Activated CD8-positive, alpha-beta memory T cell treated with anti-CD3 and anti-CD28 coated beads for 24 hours (primary cell): ENCODE data around the gene UNC13D.
"Not testable (repeated sequence)": the region's sequence is repeated elsewhere in the genome, so short reads cannot be mapped to it uniquely, and the experiment has no call there.

ENCODE experiments used
- DNase-seq: peaks from one replicate; pipeline ENCODE4 v3.0.0-alpha.2; 2020

UNC13D gene

GRCh38 chr17:75843577-75844529 lies at the start of gene UNC13D:
TSS of gene UNC13D (minus strand) at chr17:75844404. CDS start at chr17:75844337, 67 bp downstream.
- DNase-seq: peak; percentile 85

- DNase-seq: no peak
These were observed 49.3 kb upstream of the UNC13D start for GRCh38 chr17:75893305-75894048.

- DNase-seq: no peak
These were observed 48.5 kb upstream of the UNC13D start for GRCh38 chr17:75892556-75893224.

- no peak for DNase-seq
These were observed 47.7 kb upstream of the UNC13D start for GRCh38 chr17:75891605-75892555.

- no peak for DNase-seq
These were observed 46.9 kb upstream of the UNC13D start for GRCh38 chr17:75891022-75891604.

- DNase-seq: no peak
These were observed 45.2 kb upstream of the UNC13D start for GRCh38 chr17:75889454-75889853.

- no peak for DNase-seq
These were observed 44.3 kb upstream of the UNC13D start for GRCh38 chr17:75888484-75888883.

- not testable (repeated sequence) for DNase-seq
These were observed 41.7 kb upstream of the UNC13D start for GRCh38 chr17:75885860-75886259.

GRCh38 chr17:75885431-75885830 lies 41.2 kb upstream of the UNC13D start:
- DNase-seq: no peak

- DNase-seq: no peak
These were observed 37.7 kb upstream of the UNC13D start for GRCh38 chr17:75881678-75882454.

- DNase-seq: no peak
These were observed 36.1 kb upstream of the UNC13D start for GRCh38 chr17:75880266-75880665.

GRCh38 chr17:75878174-75878998 lies 34.2 kb upstream of the UNC13D start, which contains the start of gene TRIM47:
TSS of gene TRIM47 (minus strand) at chr17:75878581. CDS start at chr17:75878548, 33 bp downstream.
- peak; percentile 71 for DNase-seq

GRCh38 chr17:75877752-75878173 lies 33.6 kb upstream of the UNC13D start:
- DNase-seq: peak; percentile 87

GRCh38 chr17:75876938-75877751 lies 32.9 kb upstream of the UNC13D start:
- peak; percentile 80 for DNase-seq

- DNase-seq: peak; percentile 85
These were observed 32.2 kb upstream of the UNC13D start for GRCh38 chr17:75876190-75876937.

GRCh38 chr17:75875940-75876189 lies 31.7 kb upstream of the UNC13D start:
- no peak for DNase-seq

- DNase-seq: peak; percentile 58
These were observed 31.2 kb upstream of the UNC13D start for GRCh38 chr17:75875182-75875939.
